Keratinocyte (primary cell): ENCODE measurements around the gene PCDH1. TPM values are rescaled to one million over a fixed set of nuclear protein-coding genes. Genes with fewer than 3 reads are reported as not detected.

Experiments used
- DNase-seq: peaks from one replicate; pipeline ENCODE4 v3.0.0-alpha.2; 2011; ENCODE audit warnings: low read depth, missing footprints, low spot score
- FAIRE-seq: peaks from 2 replicates; lab custom pipeline; 2011; peaks lifted over from hg19 to GRCh38; lab: Jason Lieb, UNC
- H2AFZ ChIP-seq: 2 replicates; pipeline ENCODE4 v1.6.0; 2012; ENCODE audit warnings: low read length, control low read depth, inconsistent platforms; ENCODE audit not compliant: control insufficient read depth
- H3K27ac ChIP-seq: 2 replicates; pipeline ENCODE4 v1.5.1; 2011; ENCODE audit warnings: low read length; ENCODE audit not compliant: control insufficient read depth, insufficient read depth
- H3K27me3 ChIP-seq: 3 replicates; pipeline ENCODE4 v1.6.0; 2011; ENCODE audit warnings: low read length; ENCODE audit not compliant: control insufficient read depth, insufficient read depth; ENCODE audit errors: extremely low read depth
- H3K36me3 ChIP-seq, 2 experiments: 2 replicates in 1 of 2; 3 replicates in 1 of 2; pipeline ENCODE4 v1.5.1; 2011; ENCODE audit warnings: low read length in 2 of 2, mild to moderate bottlenecking in 1 of 2; ENCODE audit not compliant: control insufficient read depth in 2 of 2, insufficient read depth in 2 of 2; ENCODE audit errors: extremely low read depth in 1 of 2
- H3K4me1 ChIP-seq: 3 replicates; pipeline ENCODE4 v1.5.1; 2011; ENCODE audit warnings: low read length; ENCODE audit not compliant: control insufficient read depth, insufficient read depth; ENCODE audit errors: extremely low read depth
- H3K4me2 ChIP-seq: 3 replicates; pipeline ENCODE4 v1.6.0; 2011; ENCODE audit warnings: low read depth, low read length; ENCODE audit not compliant: control insufficient read depth, insufficient read depth; ENCODE audit errors: extremely low read depth
- H3K4me3 ChIP-seq, 3 experiments: fragments of 200-600 bp in 1 of 3; sonication (generic) in 1 of 3; 2 replicates in 2 of 3; 3 replicates in 1 of 3; pipeline ENCODE4 v1.5.1; 2011 to 2016; ENCODE audit warnings: low read length in 3 of 3, mild to moderate bottlenecking in 3 of 3, control low read depth in 2 of 3, inconsistent platforms in 1 of 3, low read depth in 1 of 3, mixed read lengths in 1 of 3, mixed run types in 1 of 3, moderate library complexity in 1 of 3; ENCODE audit not compliant: control insufficient read depth in 2 of 3, insufficient read depth in 2 of 3; ENCODE audit errors: extremely low read depth in 1 of 3
- H3K79me2 ChIP-seq: 2 replicates; pipeline ENCODE4 v1.6.0; 2012; ENCODE audit warnings: low read length; ENCODE audit not compliant: control insufficient read depth, insufficient read depth
- H3K9ac ChIP-seq: 3 replicates; pipeline ENCODE4 v1.6.0; 2011; ENCODE audit warnings: low read length; ENCODE audit not compliant: control insufficient read depth, insufficient read depth; ENCODE audit errors: extremely low read depth
- H3K9me1 ChIP-seq: 3 replicates; pipeline ENCODE4 v1.6.0; 2011; ENCODE audit warnings: low read length; ENCODE audit not compliant: control insufficient read depth, insufficient read depth; ENCODE audit errors: extremely low read depth
- H3K9me3 ChIP-seq: 2 replicates; pipeline ENCODE4 v1.5.1; 2012; ENCODE audit warnings: low read depth, low read length; ENCODE audit not compliant: control insufficient read depth
- H4K20me1 ChIP-seq: 3 replicates; pipeline ENCODE4 v1.6.0; 2011; ENCODE audit warnings: low read length; ENCODE audit not compliant: control insufficient read depth, insufficient read depth; ENCODE audit errors: extremely low read depth
- EZH2 ChIP-seq: IDR thresholded peaks from one replicate; pipeline ENCODE4 v1.6.1; 2012; ENCODE audit warnings: inconsistent platforms, mild to moderate bottlenecking, low read length, moderate library complexity
- dilution Hi-C: fragments of 300-500 bp; cut with MboI; formaldehyde crosslinking; loops from one replicate; pipeline ENCODE4 v1.7.0; 2020; ENCODE audit warnings: low sequenced_read_pairs; ENCODE audit not compliant: extremely low pct_ligation_motif_present
- polyA plus RNA-seq, 5 experiments: library from polyadenylated mRNA; depleted of rRNA in 3 of 5; stranded (reverse) in 3 of 5; stranded (forward) in 1 of 5; unstranded in 1 of 5; fragments of >200 nt; gene quantifications; 1 replicate in 1 of 5; 2 replicates in 3 of 5; 3 replicates in 1 of 5; pipeline versions ENCODE4 v1.2.1 to v1.2.3, GENCODE V29; 2011 to 2012; ENCODE audit warnings: missing spikeins in 2 of 5, low read depth in 1 of 5, low replicate concordance in 1 of 5
- TF ChIP-seq, protein P1 (sequence below), 3 experiments: IDR thresholded peaks in 1 of 3; conservative IDR thresholded peaks in 1 of 3; optimal IDR thresholded peaks in 1 of 3; 2 replicates in 2 of 3; 3 replicates in 1 of 3; pipeline versions ENCODE3 to v1.5.1; 2011; ENCODE audit warnings: low read length in 3 of 3, mild to moderate bottlenecking in 3 of 3, moderate library complexity in 2 of 3, control low read depth in 1 of 3, inconsistent platforms in 1 of 3; ENCODE audit not compliant: insufficient read depth in 2 of 3; ENCODE audit errors: extremely low read depth in 1 of 3

The PCDH1 gene
- polyA plus RNA-seq, 1 donor (not counting 4 experiments of a cell fraction or from before 2014, with no cell fraction given): 10.0 TPM

DNA sequence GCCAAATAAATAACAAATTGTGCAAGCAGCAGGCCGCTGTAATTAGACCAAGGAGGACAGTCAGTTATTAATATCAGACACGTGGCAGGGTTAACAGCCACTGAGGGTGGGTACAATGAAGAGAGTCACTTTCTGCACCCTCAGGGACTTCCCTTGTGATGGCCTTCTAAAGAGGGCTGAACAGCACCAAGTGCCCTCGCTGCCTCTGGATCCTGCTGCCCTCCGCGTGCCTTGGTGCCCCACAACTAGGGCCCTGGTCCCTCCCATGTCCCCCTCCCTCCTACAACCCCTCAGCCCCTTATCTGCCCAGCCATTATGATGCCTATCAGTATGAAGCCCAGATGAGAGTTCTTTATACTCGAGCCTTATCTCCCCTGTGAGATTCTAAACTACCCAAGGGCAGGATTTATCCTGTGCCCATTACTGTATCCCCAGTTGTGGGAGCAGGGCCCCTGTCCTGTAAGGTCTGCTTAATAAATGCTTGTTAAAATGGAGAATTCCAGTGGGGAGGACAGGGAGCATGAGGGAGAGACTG is 37.3 kb downstream of the PCDH1 start:
- H2AFZ ChIP-seq: no peak overlapping the region
- H3K27ac ChIP-seq: no peak overlapping the region
- DNase-seq (no peak), FAIRE-seq (no peak)
- H3K4me3 ChIP-seq: no peak overlapping the region
- H4K20me1 ChIP-seq: no peaks in the 10 kb centered on the region
- H3K9me1 ChIP-seq: no peaks in the 10 kb centered on the region
- TF ChIP-seq, protein P1, sequence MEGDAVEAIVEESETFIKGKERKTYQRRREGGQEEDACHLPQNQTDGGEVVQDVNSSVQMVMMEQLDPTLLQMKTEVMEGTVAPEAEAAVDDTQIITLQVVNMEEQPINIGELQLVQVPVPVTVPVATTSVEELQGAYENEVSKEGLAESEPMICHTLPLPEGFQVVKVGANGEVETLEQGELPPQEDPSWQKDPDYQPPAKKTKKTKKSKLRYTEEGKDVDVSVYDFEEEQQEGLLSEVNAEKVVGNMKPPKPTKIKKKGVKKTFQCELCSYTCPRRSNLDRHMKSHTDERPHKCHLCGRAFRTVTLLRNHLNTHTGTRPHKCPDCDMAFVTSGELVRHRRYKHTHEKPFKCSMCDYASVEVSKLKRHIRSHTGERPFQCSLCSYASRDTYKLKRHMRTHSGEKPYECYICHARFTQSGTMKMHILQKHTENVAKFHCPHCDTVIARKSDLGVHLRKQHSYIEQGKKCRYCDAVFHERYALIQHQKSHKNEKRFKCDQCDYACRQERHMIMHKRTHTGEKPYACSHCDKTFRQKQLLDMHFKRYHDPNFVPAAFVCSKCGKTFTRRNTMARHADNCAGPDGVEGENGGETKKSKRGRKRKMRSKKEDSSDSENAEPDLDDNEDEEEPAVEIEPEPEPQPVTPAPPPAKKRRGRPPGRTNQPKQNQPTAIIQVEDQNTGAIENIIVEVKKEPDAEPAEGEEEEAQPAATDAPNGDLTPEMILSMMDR (optimal IDR thresholded peaks at IDR 0.05 in 1 of 3, IDR thresholded peaks at IDR 0.05 in 1 of 3, conservative IDR thresholded peaks at IDR 0.05 in 1 of 3; ENCODE audit: extremely low read depth in 1 of 3, insufficient read depth in 2 of 3, low read length in 3 of 3): no peak
- TF ChIP-seq EZH2: no peak
- H3K4me2 ChIP-seq: no peak overlapping the region
- no peaks in the 10 kb centered on the region for H3K79me2 ChIP-seq
- H3K36me3 ChIP-seq: no peaks in the 10 kb centered on the region
- no peaks in the 10 kb centered on the region for H3K27me3 ChIP-seq
- no peak overlapping the region for H3K9ac ChIP-seq
- no peaks in the 10 kb centered on the region for H3K9me3 ChIP-seq
- H3K4me1 ChIP-seq: no peaks in the 10 kb centered on the region
- dilution Hi-C loops: no loop called here

DNA sequence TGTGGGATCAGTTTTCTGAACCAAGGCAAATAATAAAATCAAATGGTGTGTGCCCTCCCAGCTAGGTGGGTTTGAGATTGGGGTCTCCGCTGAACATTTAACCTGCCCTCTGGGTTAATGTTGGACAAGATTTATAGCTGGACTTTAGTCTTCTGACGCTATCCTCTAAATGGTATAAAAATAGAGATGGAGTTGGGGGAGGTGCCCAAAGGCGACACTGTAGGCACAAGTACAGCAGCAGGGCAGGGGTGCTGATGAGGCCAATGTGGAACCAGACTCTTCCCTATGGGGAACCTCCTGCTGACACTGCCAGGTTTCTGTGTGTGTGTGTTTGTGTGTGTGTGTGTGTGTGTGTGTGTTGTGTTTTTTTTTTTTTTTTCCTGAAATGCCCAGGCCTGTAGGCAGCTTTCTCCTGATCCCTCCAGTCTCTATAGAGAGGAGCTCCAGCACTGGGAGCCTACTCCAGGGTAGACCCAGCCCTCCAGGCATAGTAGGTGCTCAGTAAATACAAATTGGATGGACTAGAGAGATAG is 37.9 kb downstream of the PCDH1 start:
- H3K27me3 ChIP-seq: no peaks in the 10 kb centered on the region
- no peak overlapping the region for H3K9ac ChIP-seq
- no peak overlapping the region for H2AFZ ChIP-seq
- no peaks in the 10 kb centered on the region for H3K36me3 ChIP-seq
- H3K4me3 ChIP-seq: no peak overlapping the region
- no peaks in the 10 kb centered on the region for H3K79me2 ChIP-seq
- FAIRE-seq (no peak), DNase-seq (no peak)
- TF ChIP-seq, protein P1 (optimal IDR thresholded peaks at IDR 0.05 in 1 of 3, IDR thresholded peaks at IDR 0.05 in 1 of 3, conservative IDR thresholded peaks at IDR 0.05 in 1 of 3; ENCODE audit: extremely low read depth in 1 of 3, insufficient read depth in 2 of 3, low read length in 3 of 3): no peak
- no peak for TF ChIP-seq EZH2
- no peaks in the 10 kb centered on the region for H3K9me3 ChIP-seq
- dilution Hi-C loops: no loop called here
- no peaks in the 10 kb centered on the region for H4K20me1 ChIP-seq
- H3K27ac ChIP-seq: no peak overlapping the region
- no peaks in the 10 kb centered on the region for H3K4me1 ChIP-seq
- no peak overlapping the region for H3K4me2 ChIP-seq
- no peaks in the 10 kb centered on the region for H3K9me1 ChIP-seq
